HCT116 (cell line): Measurements from ENCODE around the gene ATAD3C. TPM values are rescaled to one million over a fixed set of nuclear protein-coding genes. Genes with fewer than 3 reads are reported as not detected.

Source experiments
- ATAC-seq: fragments of 200-7000 bp; cut with Tn5 transposase; 2 replicates; pipeline ENCODE4 v1.9.1; 2020; ENCODE audit warnings: mild to moderate bottlenecking, moderate library complexity
- BruUV-seq: library from RNA; stranded (reverse); fragments of 400-500 nt; replicated peaks from 2 replicates; lab custom pipeline; 2021; lab: Mats Ljungman, UMichigan
- CTCF ChIA-PET: fragments of 300-600 bp; sonication (Branson Sonifier 250); formaldehyde crosslinking; loops from one replicate; lab custom pipeline; 2021; ENCODE audit warnings: antibody characterized with exemption; lab: Charles Lee
- POLR2A ChIA-PET: fragments of 300-600, 350-600 bp; sonication (Branson Sonifier 250); formaldehyde crosslinking; loops from one replicate; lab custom pipeline; 2021; ENCODE audit warnings: antibody characterized with exemption; lab: Charles Lee
- RAD21 ChIA-PET, 2 experiments: fragments of 300-600 bp; sonication (Branson Sonifier 250); formaldehyde crosslinking; loops; one replicate each; lab custom pipeline; 2023; ENCODE audit warnings: low total read pairs in 2 of 2; ENCODE audit not compliant: uncharacterized antibody in 2 of 2, unreplicated experiment in 2 of 2, low non-redundant PET in 1 of 2; lab: Charles Lee
- DNase-seq: peaks from one replicate; pipeline ENCODE4 v3.0.0-alpha.2; 2010; ENCODE audit warnings: low read depth, low spot score
- H2AFZ ChIP-seq: fragments of 200-600 bp; shearing (Covaris generic), sonication (generic); 2 replicates; pipeline ENCODE4 v1.6.1; 2017; ENCODE audit warnings: low read depth, mixed run types, mixed read lengths, antibody characterized with exemption, low read length; ENCODE audit not compliant: poor library complexity, severe bottlenecking
- H3K27ac ChIP-seq: 2 replicates; pipeline ENCODE4 v1.5.1; 2012; ENCODE audit warnings: low read depth, low read length
- H3K27me3 ChIP-seq: fragments of 200-600 bp; sonication (generic); 2 replicates; pipeline ENCODE4 v1.6.1; 2016; ENCODE audit warnings: mixed run types, low read length, mixed read lengths; ENCODE audit not compliant: insufficient read depth
- H3K36me3 ChIP-seq, 2 experiments: fragments of 200-500 bp in 1 of 2; fragments of 200-600 bp in 1 of 2; sonication (Bioruptor generic) in 1 of 2; sonication (generic) in 1 of 2; 2 replicates each; pipeline versions ENCODE4 v1.5.1 to v1.6.1; 2014 to 2016; ENCODE audit warnings: low read length in 2 of 2, inconsistent platforms in 1 of 2, mixed read lengths in 1 of 2, mixed run types in 1 of 2; ENCODE audit not compliant: insufficient read depth in 2 of 2, control insufficient read depth in 1 of 2
- H3K4me1 ChIP-seq, 2 experiments: fragments of 200-600 bp in 1 of 2; sonication (generic) in 1 of 2; 2 replicates each; pipeline versions ENCODE4 v1.5.1 to v1.6.1; 2012 to 2017; ENCODE audit warnings: low read length in 2 of 2, inconsistent platforms in 1 of 2, mild to moderate bottlenecking in 1 of 2, mixed read lengths in 1 of 2, mixed run types in 1 of 2, moderate library complexity in 1 of 2; ENCODE audit not compliant: insufficient read depth in 2 of 2, control insufficient read depth in 1 of 2
- H3K4me2 ChIP-seq: fragments of 200-600 bp; sonication (generic); 2 replicates; pipeline ENCODE4 v1.6.1; 2017; ENCODE audit warnings: mixed run types, low read length, mixed read lengths
- H3K4me3 ChIP-seq, 2 experiments: fragments of 200-600 bp in 1 of 2; sonication (generic) in 1 of 2; replicated peaks in 1 of 2; 2 replicates each; pipeline ENCODE4 v1.5.1; 2011 to 2016; ENCODE audit warnings: low read length in 2 of 2, control low read depth in 1 of 2, low read depth in 1 of 2, mild to moderate bottlenecking in 1 of 2, mixed read lengths in 1 of 2, mixed run types in 1 of 2
- H3K79me2 ChIP-seq: fragments of 200-600 bp; sonication (generic); 2 replicates; pipeline ENCODE4 v1.6.1; 2017; ENCODE audit warnings: mild to moderate bottlenecking, mixed run types, low read length, moderate library complexity, mixed read lengths; ENCODE audit not compliant: insufficient read depth
- H3K9ac ChIP-seq: fragments of 200-600 bp; sonication (generic); 2 replicates; pipeline ENCODE4 v1.6.1; 2016; ENCODE audit warnings: low read length, mixed read lengths
- H3K9me2 ChIP-seq: fragments of 200-600 bp; sonication (generic), shearing (Covaris generic); 2 replicates; pipeline ENCODE4 v1.6.1; 2017; ENCODE audit warnings: mixed run types, mild to moderate bottlenecking, moderate library complexity; ENCODE audit not compliant: insufficient read depth
- H3K9me3 ChIP-seq, 2 experiments: fragments of 200-500 bp in 1 of 2; fragments of 200-600 bp in 1 of 2; sonication (Bioruptor generic) in 1 of 2; sonication (generic) in 1 of 2; 2 replicates each; pipeline ENCODE4 v1.6.1; 2014 to 2017; ENCODE audit warnings: low read length in 2 of 2, mixed read lengths in 2 of 2, inconsistent platforms in 1 of 2, low read depth in 1 of 2, mild to moderate bottlenecking in 1 of 2, mixed run types in 1 of 2, moderate library complexity in 1 of 2; ENCODE audit not compliant: control insufficient read depth in 1 of 2, insufficient read depth in 1 of 2
- H4K20me1 ChIP-seq: fragments of 200-600 bp; sonication (generic), shearing (Covaris generic); 2 replicates; pipeline ENCODE4 v1.6.1; 2017; ENCODE audit warnings: mixed run types, mild to moderate bottlenecking, moderate library complexity; ENCODE audit not compliant: insufficient read depth
- ATF3 ChIP-seq: IDR thresholded peaks from 2 replicates; pipeline ENCODE4 v1.6.1; 2012
- RAD21 ChIP-seq: IDR thresholded peaks from 2 replicates; pipeline ENCODE4 v1.6.1; 2012; ENCODE audit warnings: low read depth, mild to moderate bottlenecking
- SRF ChIP-seq: IDR thresholded peaks from 2 replicates; pipeline ENCODE4 v1.6.1; 2012; ENCODE audit warnings: low read depth
- TCF7L2 ChIP-seq: IDR thresholded peaks from 2 replicates; pipeline ENCODE4 v1.7.0; 2011; ENCODE audit warnings: borderline replicate concordance, inconsistent platforms; ENCODE audit not compliant: insufficient read depth, insufficient read length; ENCODE audit errors: extremely low read depth
- YY1 ChIP-seq: IDR thresholded peaks from 2 replicates; pipeline ENCODE4 v1.6.1; 2011; ENCODE audit warnings: low read length, low read depth, moderate library complexity, mild to moderate bottlenecking; ENCODE audit not compliant: insufficient replicate concordance; ENCODE audit errors: extremely low read depth
- ZFX ChIP-seq: fragments of 450-650 bp; IDR thresholded peaks from 2 replicates; pipeline ENCODE4 v1.6.1; 2017
- intact Hi-C: fragments of 100-400 bp; cut with micrococcal nuclease; formaldehyde crosslinking; loops from 2 replicates; pipeline ENCODE4 v1.10.0; 2022
- total RNA-seq: library from RNA; stranded (reverse); gene quantifications from one replicate; pipeline ENCODE4 v1.2.1, GENCODE V29; 2021; ENCODE audit not compliant: unreplicated experiment

Gene ATAD3C
- total RNA-seq, 1 experiment from 2014 or later: 0.61 TPM

DNA sequence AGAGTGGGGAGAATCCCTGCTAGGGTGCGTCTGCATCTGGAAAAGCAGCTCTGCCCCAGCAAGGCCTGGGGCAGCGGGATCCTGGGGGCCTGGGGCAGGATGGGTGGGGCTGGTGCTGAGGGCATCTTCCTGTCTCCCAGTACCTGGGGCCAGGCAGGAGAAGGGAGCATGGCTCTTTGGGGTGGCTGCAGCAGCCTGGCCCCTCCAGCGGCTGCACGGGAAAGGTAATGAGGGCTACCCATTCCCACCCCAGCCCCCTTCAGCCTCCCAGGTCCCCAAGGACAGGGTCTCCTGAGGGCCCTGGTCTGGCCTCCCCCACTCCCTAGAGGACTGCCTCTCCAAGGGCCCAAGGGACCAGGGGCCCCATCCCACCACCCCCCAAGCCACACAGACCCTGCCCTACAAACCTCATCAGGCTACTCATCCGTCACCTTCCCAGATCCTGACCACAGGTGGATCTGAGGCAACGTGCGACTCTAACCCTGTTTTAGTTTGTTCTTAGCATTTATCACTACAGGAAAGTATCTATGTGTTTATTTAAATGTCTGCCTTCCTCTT lies 27.5 kb upstream of the ATAD3C start:
- RAD21 ChIA-PET: interaction anchor here in 1 of 2 experiments (0.7 kb wide), 1 partner anchor 11 kb away, joined by 6 read pairs; no protein-coding TSS in a partner anchor
- H3K9ac ChIP-seq: peak overlapping the region; percentile 26
- no TSS peak for BruUV-seq

DNA sequence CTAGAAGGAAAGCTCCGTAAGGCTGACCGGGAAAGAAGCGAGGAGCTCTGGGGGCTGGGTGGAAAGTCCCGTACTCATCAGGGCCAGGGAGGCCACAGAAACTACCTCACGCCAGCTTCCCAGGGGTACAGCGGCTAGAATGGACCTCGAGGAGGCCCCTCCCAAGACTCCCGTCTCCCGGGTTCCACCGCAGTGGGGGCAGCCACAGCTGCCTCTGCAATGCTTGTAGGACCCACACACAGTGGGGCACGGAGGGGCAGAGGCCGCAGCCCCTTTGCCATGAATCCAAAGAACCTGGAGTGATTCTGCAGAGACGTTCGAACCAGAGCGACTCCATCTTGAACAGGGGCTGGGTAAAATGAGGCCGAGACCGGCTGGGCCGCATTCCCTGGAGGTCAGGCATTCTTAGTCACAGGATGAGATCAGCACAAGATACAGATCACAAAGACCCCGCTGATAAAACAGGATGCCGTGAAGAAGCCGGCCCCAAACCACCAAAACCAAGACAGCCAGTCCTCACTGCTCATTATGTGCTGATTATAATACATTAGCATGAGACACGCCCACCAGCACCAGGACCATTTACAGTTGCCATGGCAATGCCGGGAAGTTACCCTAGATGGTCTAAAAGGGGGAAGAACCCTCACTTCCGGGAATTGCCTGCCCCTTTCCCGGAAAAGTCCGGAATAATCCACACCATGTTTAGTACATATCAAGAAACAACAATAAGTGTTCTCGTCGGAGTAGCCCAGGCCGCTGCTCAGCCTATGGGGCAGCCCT lies 26.8 kb upstream of the ATAD3C start:
- intact Hi-C loops: no loop called here
- H3K4me2 ChIP-seq: peak overlapping the region; percentile 50
- H3K4me1 ChIP-seq: peaks cover 21 to 43% of the 10 kb centered on the region in 2 experiments
- peak; percentile 79 for TF ChIP-seq YY1
- TF ChIP-seq SRF: no peak
- TF ChIP-seq TCF7L2: peak; percentile 21
- no peaks in the 10 kb centered on the region for H3K36me3 ChIP-seq
- H3K27ac ChIP-seq: peak overlapping the region; percentile 40; the same call in 1 of the 2 replicates
- H2AFZ ChIP-seq: no peak overlapping the region
- H3K9me2 ChIP-seq: no peaks in the 10 kb centered on the region
- ATAC-seq (peak; percentile 67), DNase-seq (no peak)
- ChIA-PET CTCF (no interaction called here), POLR2A (no interaction called here), RAD21 (interaction anchor here in 1 of 2 experiments (0.7 kb wide), 1 partner anchor 12 kb away, joined by 6 read pairs; no protein-coding TSS in a partner anchor)
- no peaks in the 10 kb centered on the region for H3K27me3 ChIP-seq
- no peak overlapping the region; a peak in 1 of 4 replicates for H3K4me3 ChIP-seq
- no peaks in the 10 kb centered on the region for H3K9me3 ChIP-seq
- no peaks in the 10 kb centered on the region for H4K20me1 ChIP-seq
- H3K79me2 ChIP-seq: no peaks in the 10 kb centered on the region
- peak overlapping the region; percentile 26 for H3K9ac ChIP-seq
- no TSS peak for BruUV-seq

More for the DNA sequence above, 27.5 kb upstream of the ATAD3C start:
- Histone ChIP-seq H3K9me2 (no peaks in the 10 kb centered on the region), H3K36me3 (no peaks in the 10 kb centered on the region), H3K9me3 (no peaks in the 10 kb centered on the region), H3K4me3 (no peak overlapping the region; a peak in 1 of 4 replicates), H3K27ac (peak overlapping the region; percentile 40; the same call in 1 of the 2 replicates), H3K4me2 (peak overlapping the region; percentile 50), H4K20me1 (no peaks in the 10 kb centered on the region), H3K4me1 (peaks cover 21 to 43% of the 10 kb centered on the region in 2 experiments), H3K27me3 (no peaks in the 10 kb centered on the region), H3K79me2 (no peaks in the 10 kb centered on the region), H2AFZ (no peak overlapping the region)
- intact Hi-C loops: no loop called here
- ChIA-PET CTCF (no interaction called here), POLR2A (no interaction called here)
- TF ChIP-seq RAD21 (no peak), YY1 (no peak), ZFX (no peak), ATF3 (no peak)
- no peak for ATAC-seq
- no peak for DNase-seq
